GOT3 (cell line): ENCODE measurements around the gene API5.

Experiments used
- DNase-seq: peaks from one replicate; lab custom pipeline; 2025; ENCODE audit warnings: mixed read lengths; lab: John Stamatoyannopoulos, UW

API5 gene

DNA sequence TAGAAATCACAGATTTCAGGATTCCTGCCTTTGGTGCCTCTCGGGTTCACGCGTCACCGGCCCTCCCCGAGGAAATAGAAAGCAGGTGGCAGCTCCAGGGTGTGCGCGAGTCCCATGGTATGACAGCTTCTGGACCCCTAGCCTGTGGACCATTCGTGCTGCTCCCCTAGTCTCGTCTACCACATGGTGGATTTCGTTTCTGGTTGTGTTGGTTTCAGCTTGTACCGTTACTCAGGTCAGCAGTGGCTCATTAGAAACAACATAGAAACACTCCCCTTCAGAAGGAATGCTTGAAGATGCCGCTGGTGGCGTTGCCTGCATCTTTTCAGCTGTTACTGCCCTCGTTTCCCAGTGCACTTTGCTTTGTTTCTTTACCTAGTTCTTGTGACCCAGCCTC is 47.6 kb downstream of the API5 start:
- no peak for DNase-seq

DNA sequence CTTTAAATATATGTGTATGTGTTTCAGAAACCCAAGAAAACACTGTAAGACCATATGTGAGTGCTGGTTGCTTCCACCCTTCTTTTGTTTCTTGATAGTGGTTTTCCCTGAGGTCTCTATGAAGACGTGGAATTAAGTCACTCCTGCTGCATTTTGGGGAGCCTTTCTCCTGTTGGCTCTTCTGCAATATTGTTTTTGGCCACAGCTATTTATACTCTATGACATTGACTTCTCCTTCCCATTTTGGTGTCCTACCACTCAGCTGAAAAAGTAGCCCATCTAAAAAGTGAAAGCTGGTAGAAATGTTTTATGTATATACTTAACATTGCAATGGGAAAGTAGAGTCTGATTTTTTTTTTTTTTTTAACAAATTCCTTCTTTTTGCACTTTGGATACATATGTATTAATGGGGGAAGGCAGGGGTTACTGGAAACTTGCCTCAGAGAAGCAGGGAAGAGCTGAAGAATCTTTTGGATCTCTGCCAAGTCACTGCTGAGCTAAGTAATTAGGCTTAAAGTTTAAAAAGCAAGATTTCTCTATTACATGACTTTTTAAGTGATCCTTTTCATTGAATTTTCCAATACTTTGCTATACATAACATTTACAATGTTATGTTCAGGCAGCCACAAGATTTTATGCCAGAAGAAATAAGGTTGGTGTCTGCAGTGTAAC is 48.7 kb downstream of the API5 start:
- no peak for DNase-seq

DNA sequence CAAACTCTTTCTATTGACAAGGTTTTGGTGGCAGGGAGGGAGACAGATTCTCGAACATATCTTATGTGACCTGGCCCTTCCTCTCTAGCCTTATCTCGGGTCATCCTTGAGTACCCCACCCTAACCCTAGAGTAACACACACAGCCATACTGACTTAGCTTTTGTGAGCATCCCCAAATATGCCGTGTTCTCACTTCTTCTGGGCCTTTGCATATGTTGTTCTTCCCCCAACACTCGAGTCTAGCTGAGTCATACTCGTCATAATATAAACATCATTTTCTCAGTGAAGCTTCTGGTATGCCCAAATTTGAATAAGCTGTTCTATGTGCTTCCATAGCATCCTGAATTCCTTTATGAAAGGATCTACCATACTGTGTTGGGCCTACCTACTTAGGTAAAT is 54.9 kb downstream of the API5 start:
- no peak for DNase-seq

DNA sequence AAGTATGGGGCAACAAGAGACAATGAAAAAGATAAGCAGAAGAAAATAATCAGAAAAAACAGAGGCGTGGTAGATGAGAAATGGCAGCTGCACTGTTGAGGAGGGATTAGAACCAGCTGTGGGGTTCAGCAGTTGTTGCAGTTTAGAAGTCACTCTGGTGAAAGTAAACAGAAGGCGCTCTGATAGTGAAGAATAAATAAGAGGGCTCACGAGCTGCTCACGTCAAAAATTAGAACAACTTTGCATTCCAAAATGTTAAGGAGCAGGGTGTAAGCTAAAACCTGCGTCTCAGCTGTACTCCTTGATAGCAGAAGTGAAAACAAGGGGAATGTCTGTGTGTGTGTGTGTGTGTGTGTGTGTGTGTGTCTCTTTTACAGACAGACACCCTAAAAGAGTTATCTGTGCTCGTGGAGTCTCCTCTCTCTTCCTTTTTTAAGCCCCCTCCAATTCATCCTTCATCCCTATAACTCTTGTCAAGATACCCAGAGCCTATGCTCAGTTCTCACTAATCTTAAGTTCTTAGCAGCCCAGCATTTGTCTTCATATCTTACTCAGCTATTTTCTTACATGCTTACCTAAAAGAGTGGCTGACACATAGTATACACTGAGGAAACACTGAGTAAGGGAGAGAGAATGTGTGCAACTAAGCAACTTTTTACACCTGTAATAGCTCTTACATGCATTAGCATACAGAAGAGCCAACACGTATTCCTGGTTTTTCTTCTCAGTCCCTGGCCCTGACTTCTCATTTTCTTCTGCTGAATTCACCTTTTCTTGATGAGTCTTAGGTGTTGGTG is 55.8 kb downstream of the API5 start:
- no peak for DNase-seq

DNA sequence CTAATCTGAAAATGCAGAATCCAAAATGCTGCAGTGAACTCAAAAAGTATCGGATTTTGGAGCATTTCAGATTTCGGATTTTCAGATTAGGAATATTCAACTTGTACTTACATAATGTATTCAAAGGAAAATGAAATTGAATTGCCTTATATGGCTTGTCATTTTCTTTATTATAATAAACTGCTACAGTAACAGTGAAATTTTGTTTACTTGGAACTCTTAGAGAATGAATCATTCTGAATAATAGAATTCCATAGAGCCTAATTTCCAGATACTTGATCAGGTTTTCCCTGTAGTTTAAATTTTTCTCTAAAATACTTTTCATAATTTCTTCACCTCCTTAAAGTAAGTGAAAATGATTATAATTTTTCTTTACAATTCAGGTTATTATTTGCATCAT is 64.3 kb downstream of the API5 start:
- DNase-seq: no peak

DNA sequence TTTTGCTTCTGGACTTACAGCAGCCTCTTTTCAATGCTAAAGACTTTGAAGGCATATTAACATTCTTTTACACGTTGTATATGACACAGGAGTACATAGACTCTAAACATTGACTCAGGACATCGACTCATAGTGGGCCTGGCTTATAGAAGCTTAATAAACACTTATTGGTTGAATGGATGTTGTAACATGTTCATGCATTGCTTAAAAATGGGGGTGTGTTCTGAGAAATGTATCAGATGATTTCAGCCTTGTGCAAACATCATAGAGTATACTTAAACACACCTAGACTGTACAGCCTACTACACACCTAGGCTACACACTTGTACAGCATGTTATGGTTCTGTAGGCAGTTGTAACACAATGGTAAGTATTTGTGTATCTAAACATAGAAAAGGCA is 64.8 kb downstream of the API5 start:
- no peak for DNase-seq

DNA sequence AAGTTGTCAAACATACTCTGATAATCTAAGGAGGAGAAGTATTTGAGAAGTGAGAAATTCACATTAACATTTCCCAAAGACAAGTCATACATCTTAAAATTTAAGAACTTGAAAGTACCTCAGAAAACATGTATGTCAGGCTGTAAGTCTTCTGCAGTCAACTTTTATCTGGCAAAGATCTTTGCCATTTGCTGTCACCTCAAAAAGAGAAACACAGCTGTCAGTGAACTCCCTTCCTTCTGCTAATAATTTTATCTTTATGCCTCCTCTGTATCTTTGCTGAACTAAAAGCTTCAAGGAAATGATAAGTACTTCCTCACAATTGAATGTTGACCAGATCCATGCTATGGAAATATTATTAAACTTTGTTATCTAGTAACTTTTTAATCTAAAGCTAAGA is 65.6 kb downstream of the API5 start:
- DNase-seq: no peak

DNA sequence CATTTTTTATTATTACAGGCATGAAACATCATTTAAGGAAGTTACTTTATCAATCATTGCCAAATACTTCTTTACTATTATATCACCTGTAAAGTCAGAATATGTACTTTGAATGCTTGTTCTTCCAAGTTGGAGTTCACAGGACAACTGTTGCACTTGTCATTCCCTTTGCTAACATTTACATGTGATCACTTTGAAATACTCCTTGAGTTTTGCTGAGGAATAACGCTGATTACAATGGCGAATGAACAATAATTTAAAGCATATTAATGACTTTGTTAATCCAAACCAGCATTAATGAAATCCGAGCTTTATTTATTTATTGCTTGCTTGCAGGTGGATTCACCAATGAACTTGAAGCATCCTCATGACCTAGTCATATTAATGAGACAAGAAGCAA is 67.1 kb downstream of the API5 start:
- DNase-seq: no peak

DNA sequence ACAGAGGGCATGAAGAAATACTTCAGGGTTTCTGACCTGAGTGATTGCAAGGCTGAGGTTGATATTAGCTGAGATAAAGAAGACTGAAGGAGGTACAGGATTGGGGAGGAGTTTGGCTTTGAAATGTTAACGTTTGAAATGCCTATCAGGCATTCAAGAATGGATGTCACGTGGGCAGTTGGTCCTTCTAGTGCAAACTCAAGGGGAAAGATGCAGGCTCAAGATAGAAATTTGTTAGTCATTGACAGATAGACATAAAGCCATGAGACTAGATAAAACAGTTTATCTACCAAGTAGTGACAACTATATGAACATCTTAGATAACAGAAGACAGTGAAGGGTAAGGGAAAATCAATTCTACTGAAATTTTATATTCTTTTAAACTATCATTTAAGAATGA is 70.0 kb downstream of the API5 start:
- no peak for DNase-seq

DNA sequence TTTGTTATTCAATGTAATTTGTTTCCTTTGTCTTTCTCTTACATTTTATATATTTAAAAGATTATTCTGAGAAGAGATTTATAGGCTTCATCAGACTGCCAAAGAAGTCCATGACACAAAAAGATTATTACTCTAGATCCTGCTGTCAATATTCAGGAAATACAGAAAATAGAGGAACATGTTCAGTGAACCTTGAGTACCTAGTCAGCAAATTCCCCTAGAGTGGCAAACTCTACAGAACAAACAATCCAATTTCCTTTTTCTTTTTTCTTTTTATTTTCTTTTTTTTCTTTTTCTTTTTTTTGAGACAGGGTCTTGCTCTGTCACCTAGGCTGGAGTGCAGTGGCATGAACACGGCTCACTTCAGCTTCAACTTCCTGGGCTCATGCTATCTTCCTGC is 70.8 kb downstream of the API5 start:
- DNase-seq: no peak

DNA sequence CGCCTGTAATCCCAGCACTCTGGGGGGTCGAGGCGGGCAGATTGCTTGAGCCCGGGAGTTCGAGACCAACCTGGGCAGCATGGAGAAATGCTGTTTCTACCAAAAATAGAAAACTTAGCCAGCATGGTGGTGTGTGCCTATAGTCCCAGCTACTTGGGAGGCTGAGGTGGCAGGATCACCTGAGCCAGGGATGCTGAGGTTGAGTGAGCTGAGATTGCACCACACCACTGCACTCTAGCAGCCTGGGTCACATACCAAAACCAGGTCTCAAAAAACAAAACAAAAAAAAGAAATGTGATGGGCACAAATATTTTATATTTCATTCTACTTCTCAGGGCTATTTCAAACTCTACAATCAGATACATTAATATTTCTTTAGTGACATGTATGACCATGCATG is 72.6 kb downstream of the API5 start:
- DNase-seq: no peak

DNA sequence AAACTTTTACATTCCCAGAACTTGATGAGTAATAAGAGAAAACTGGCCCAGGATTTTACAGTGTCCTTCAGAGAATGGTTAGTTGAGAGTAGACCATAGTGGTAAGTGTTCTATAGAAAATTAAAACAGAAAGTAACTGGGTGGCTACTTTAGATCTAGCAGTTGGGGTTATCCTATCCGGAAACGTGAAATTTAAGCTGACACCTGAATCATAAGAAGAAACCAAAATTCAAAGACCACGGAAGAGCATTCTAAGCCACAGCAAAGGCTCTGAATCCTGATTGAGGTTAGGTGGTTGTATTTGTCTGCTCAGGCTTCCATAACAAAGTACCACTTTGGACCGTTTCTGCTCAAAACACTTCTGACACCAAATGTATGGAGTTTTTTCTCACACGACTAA is 80.9 kb downstream of the API5 start:
- no peak for DNase-seq

DNA sequence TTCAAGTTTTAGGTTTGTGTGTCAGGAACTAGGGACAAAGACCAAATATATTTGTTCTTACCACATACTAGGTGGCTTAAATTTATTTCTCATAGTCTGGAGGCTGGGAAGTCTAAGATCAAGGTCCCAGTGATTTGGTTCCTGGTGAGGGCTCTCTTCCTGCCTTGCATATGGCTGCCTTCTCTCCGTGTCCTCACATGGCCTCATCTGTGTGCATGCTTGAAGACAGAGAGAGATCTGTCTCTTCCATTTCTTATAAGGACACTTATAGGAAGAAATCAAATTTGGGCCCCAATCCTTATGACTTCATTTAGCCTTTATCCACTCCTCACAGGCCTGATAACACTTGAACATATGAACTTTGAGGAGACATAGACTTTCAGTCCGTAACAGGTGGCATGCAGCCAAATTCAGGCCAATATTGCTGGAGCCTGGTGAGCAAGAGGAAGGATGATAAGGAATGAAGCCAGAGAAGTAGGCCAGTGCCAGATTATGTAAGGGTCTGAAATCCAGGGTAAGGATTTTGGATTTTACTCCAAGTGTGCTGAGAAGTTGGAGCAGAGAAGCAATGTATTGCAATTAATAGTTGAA is 82.1 kb downstream of the API5 start:
- DNase-seq: no peak
